Endometrial microvascular endothelial cells (primary cell): ENCODE data around the gene ASXL1. TPM values are rescaled to one million over a fixed set of nuclear protein-coding genes. Genes with fewer than 3 reads are reported as not detected.

Experiments used
- in situ Hi-C: cut with HindIII; loops from 2 replicates; pipeline ENCODE4 v1.10.0; 2017; ENCODE audit warnings: low sequenced_read_pairs, low pct_unique_long_range_greater_than_20kb; ENCODE audit errors: inconsistent ontology term
- total RNA-seq: library from RNA; depleted of rRNA; stranded (reverse); fragments of >200 nt; gene quantifications from one replicate; pipeline ENCODE4 v1.2.3, GENCODE V29; 2015; ENCODE audit errors: inconsistent ontology term

ASXL1 gene
- total RNA-seq, 1 donor from 2014 or later, result 23.5 TPM

DNA sequence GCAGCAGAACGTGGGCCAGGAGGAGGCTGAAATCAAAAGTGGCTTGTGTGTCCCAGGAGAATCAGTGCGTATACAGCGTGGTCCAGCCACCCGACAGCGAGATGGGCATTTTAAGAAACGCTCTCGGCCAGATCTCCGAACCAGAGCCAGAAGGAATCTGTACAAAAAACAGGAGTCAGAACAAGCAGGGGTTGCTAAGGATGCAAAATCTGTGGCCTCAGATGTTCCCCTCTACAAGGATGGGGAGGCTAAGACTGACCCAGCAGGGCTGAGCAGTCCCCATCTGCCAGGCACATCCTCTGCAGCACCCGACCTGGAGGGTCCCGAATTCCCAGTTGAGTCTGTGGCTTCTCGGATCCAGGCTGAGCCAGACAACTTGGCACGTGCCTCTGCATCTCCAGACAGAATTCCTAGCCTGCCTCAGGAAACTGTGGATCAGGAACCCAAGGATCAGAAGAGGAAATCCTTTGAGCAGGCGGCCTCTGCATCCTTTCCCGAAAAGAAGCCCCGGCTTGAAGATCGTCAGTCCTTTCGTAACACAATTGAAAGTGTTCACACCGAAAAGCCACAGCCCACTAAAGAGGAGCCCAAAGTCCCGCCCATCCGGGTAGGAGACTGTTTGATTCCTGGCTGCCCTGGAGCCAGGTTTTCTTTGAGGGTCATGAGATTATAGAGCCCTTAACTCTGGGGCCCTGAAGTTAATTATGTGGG is 75.3 kb downstream of the ASXL1 start:
- in situ Hi-C loops, result no loop called here

DNA sequence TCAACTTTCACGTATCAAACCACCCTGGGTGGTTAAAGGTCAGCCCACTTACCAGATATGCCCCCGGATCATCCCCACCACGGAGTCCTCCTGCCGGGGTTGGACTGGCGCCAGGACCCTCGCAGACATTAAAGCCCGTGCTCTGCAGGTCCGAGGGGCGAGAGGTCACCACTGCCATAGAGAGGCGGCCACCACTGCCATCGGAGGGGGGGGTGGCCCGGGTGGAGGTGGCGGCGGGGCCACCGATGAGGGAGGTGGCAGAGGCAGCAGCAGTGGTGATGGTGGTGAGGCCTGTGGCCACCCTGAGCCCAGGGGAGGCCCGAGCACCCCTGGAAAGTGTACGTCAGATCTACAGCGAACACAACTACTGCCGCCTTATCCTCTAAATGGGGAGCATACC is 76.3 kb downstream of the ASXL1 start:
- in situ Hi-C loops, result no loop called here

DNA sequence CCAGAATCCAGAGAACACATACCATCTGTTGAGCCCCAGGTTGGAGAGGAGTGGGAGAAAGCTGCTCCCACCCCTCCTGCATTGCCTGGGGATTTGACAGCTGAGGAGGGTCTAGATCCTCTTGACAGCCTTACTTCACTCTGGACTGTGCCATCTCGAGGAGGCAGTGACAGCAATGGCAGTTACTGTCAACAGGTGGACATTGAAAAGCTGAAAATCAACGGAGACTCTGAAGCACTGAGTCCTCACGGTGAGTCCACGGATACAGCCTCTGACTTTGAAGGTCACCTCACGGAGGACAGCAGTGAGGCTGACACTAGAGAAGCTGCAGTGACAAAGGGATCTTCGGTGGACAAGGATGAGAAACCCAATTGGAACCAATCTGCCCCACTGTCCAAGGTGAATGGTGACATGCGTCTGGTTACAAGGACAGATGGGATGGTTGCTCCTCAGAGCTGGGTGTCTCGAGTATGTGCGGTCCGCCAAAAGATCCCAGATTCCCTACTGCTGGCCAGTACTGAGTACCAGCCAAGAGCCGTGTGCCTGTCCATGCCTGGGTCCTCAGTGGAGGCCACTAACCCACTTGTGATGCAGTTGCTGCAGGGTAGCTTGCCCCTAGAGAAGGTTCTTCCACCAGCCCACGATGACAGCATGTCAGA is 77.4 kb downstream of the ASXL1 start:
- in situ Hi-C loops, result no loop called here

DNA sequence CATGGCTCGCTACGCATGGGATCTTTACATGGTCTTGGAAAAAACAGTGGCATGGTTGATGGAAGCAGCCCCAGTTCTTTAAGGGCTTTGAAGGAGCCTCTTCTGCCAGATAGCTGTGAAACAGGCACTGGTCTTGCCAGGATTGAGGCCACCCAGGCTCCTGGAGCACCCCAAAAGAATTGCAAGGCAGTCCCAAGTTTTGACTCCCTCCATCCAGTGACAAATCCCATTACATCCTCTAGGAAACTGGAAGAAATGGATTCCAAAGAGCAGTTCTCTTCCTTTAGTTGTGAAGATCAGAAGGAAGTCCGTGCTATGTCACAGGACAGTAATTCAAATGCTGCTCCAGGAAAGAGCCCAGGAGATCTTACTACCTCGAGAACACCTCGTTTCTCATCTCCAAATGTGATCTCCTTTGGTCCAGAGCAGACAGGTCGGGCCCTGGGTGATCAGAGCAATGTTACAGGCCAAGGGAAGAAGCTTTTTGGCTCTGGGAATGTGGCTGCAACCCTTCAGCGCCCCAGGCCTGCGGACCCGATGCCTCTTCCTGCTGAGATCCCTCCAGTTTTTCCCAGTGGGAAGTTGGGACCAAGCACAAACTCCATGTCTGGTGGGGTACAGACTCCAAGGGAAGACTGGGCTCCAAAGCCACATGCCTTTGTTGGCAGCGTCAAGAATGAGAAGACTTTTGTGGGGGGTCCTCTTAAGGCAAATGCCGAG is 78.2 kb downstream of the ASXL1 start:
- in situ Hi-C loops, result no loop called here

DNA sequence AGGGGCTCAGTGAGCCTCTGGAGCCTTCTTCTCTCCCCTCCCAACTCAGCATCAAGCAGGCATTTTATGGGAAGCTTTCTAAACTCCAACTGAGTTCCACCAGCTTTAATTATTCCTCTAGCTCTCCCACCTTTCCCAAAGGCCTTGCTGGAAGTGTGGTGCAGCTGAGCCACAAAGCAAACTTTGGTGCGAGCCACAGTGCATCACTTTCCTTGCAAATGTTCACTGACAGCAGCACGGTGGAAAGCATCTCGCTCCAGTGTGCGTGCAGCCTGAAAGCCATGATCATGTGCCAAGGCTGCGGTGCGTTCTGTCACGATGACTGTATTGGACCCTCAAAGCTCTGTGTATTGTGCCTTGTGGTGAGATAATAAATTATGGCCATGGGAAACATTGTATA is 78.8 kb downstream of the ASXL1 start:
- in situ Hi-C loops, result no loop called here

DNA sequence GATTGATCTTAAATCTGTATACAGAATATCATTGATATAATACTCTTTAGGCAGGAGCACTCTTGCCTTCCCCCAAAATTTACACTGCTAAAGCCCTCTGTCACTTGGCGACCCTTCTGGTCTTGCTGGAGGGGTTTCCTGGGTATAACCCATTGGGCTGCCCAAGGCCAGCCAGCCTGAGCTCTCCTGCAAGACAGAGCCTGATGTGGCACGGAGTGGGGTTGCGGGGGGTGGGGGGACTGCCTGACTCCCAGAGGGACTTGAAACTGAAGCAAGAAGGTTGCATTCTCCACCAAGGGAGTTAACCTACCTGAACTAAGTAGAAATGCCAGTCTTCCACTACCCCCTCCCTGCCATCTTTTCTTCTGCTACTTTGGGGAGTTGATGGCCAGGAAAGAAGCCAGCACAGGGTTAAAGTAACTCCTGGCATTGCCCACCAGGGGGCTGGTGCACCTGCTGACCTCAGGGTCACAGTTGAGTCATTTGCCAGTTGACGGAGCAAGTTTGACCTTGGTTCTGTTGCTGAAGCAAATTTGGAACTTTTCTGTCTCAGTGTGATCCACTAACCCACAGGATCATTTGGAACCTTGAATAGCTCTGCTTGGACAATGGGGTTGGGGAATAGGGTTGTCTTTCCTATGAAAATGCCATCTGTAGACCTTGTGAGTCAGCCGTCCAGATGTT is 79.4 kb downstream of the ASXL1 start:
- in situ Hi-C loops, result no loop called here

DNA sequence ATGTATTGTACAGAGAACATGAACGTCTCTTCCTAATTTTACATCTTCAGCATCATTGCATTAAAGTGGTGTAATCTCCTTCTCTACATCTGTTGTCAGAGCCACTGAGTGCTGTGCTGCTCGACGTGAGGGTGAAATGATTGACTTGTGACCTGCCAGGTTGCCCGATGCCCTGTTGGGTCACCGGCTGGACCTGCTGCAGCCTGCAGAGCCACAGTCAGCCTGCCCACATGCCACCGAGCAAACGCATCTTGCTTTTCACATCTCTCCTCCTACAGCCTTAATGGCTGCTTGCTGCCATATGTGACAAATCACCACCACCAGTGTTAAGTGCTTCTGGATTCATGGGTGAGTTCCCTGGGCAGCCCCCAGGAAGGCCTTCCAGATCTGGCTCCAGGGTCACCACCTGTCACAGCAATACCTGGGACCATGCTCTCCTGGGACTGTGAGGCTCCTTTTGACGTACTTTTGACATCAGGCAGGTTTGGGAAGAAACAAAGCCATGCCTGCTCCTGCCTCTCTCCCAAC is 80.3 kb downstream of the ASXL1 start:
- in situ Hi-C loops, result no loop called here

DNA sequence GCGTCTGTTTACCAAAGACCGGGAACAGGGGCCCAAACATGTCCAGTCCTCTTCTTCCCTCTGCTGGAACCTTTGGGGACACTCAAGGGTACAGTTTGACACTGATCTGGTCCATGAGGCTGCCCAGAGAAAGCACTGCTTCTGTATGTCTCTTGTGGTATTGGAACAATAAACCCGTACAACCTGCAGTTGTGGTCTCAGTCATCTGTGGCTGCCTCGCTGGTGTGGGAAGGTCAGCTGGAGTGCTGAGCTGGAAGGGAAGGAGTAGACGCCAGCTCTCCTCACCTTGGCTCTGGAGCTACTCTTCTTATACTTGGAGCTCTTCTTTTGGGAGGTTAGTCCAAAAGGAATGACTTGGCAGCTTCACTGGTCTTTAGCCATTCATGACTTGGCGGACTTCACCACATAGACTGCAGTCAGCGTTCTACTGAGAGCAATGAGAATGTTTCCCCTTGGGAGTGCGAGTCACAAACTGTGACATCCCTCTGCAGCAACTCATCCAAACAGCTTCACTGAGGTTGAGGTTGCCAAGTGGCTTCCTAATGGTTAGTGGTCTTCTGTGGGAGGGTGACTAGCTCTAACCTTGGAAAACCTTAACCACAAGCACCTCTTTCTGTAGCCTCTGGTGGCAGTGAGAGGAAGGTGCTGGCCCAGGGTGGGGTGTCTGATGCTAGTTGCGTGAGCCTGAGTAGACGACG is 81.2 kb downstream of the ASXL1 start:
- in situ Hi-C loops, result no loop called here

DNA sequence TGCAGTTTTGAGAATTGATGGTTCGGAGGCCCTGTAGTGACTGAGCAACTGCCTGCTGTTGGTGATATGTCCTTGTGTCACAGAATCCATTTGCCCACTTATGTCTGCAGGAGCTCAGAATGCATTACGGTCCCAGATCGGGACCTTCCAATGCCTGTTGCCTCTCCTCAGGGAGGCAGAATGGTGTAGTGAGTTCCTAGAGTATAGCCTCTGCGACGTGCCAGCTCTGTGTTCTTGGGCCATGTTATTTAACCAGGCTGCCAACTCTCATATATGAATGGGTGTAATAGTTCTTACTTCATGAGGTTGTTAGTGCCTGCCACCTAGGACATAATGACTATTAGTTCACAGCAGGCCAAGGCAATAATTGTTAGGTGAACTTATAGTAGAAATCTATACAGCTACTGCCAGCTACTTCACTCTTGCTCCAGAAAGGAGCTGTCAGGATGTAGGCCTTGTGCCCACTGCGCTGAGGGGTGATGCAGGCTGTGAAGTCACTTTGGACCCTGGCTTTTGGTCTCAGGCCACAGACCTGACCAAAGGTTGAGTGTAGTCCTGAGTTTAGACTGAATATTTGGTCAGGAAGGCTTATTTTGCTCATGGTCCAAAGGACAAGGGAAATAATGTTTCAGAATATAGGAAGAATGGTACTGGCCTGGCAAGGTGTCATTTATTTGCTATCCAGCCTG is 82.1 kb downstream of the ASXL1 start:
- in situ Hi-C loops, result no loop called here

DNA sequence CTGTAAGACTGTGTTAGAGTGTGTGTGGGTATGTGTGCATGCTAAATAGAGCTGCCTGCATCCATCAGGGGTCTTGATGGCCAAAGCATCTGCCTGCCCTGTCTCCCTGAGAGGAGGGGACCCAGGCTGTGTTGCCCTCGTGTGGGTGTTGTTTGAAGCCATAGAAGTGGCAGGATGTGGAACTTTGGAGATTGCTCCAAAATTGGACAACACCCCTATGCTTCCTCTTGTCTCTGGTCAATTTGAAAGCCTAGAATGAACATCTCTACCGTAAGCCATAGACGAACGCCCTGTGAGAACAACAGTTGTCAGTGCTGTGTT is 82.6 kb downstream of the ASXL1 start:
- in situ Hi-C loops, result no loop called here

DNA sequence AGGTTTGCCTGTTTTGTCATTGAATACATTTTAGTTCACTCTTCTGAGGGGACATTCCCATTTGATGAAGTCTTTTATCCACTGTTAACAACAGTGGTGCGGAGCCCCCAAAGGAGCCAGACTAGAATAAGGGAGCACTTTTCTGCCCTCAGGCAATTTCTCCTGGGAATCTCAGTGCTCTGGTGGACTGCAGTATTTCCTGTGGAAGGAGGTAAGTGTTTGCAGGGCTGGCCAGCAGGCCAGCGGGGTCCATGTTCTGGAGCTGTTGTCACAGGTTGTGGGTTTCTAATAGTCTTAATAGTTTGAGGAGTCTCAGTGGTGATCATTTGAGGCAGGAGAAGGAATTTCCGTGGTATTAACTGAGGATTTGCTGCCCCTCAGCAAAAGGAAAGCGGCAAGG is 83.5 kb downstream of the ASXL1 start:
- in situ Hi-C loops, result no loop called here

DNA sequence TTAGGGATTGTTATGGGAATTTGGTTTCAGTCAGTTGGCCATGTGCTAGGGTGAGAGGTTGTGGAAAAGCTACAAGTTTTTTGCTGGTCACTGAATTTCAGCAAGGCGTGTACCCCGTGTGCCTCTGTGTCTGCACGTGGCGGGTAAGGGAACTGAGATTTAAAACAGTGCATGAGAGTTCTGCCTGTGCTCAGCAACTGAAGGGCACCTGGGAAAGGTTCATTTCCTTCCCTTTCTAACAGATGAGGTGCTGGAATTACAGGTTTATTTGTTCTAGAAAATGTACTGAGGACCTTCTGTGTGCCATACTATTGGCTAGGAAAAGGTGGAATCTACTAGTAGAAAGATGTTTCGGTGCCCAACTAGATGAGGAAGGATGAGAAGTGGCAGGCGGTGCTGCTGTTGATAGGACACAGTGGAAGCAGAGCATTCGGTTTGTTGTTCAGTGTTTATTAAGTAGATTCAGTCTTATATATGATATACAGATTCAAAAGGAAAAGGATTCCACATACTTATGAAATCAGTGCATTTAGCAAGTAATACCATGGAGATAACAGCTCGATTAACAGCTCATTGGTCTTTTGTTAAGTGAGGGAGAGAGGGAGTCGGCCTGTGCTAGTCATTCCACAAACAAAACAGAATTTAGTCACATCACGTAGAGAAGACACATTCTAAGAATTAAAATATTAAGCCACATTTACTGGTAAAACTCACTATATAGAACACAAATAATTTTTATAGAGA is 84.7 kb downstream of the ASXL1 start:
- in situ Hi-C loops, result no loop called here

DNA sequence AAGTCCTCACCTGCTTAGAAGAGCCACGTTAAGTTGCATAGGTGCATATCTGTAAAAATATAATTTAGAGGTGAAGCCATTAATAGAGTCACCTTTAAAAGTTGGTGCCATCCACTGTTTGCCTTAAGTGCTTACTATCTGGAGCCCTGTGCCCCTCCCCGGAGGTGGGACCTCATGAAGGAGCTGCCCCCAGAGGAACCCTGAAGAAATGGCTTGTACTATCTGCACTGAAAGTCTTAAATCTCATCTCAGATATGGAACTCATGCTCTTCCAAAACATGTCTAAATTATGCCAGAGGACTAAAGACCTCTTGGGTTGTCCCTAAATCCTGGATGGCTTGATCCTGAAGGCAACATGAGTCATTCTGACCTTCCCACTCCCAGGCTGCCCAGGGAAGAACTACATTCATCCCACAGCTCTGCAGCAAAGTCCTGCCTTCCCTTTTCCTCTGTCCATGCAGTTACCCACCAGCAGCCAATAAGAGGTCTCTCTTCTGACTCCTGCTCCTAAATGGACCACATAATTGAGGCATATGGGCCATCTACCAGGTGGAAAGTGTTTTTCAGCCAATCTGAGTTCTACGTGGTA is 85.3 kb downstream of the ASXL1 start:
- in situ Hi-C loops, result no loop called here

DNA sequence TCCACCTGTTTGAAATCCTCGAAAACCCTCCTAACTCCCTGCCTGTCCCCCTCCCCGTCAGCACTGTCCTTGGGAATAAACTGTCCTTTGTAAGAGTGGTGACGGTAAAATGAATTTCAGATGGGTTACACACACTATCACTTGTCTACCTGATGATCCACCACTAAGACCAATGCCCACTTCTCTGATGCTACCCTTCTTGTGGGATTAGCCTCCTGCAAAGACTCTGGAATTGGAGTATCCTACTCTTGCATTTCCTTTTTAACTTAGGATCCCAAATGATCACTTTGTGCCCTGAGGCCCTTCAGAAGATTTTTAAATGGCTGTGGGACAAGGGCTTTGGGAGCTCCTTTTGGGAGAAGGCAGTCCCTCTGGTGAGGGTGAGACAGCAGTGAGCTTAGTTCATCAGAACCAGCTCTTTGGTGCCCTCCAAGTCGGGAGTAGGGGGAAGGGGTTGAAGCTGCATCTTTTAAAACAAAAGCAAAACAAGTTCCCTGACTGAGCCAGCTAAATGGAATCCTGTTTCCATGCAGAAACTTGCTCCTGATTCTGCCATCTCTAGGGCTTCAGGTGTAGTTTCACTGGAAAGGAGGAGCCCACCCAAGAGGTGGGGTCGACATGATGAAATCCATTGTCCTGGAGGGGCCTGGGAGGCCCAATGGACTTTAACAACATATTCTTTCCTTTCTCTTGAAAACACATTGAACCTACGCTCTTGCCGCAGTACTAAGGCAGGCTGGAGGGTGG is 86.5 kb downstream of the ASXL1 start:
- in situ Hi-C loops, result no loop called here

DNA sequence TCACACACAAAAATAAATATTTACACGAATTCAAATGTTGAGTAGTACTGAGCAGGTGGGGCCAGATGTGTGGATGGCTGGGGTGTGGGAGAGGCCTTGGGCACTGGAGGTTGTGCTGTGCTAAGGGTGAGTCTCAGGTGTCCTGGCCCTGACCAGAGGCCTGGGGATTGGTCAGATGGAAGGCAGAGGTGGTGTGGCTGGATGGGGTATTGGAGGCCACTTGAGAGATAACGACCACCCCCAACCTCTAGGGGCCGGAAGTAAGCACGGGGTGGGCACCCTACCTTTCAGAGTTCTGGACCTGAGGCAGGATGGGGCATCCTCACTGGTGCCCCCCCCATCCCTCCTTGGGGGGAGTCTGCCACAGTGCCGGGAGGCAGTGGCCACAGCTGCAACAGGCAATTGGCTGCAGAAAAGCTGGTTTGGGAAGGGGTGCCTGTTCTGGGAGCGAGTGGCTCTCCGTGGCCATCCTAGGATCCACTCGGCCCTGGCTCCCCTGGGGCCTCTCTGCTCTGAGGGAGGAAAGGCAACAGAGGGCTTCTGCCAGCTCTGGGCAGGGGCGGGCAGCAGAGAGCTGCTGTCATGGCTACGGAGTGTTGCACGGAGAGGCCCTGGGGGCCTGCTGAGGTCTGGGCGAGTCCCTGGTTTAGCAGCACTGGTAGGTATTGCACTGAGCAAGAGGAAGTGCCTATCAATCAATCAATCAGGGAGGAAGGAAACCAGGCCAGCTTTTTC is 87.6 kb downstream of the ASXL1 start:
- in situ Hi-C loops, result no loop called here
